Neural crest cell (in vitro differentiated cells): ENCODE results near the gene UACA. TPM values are rescaled to one million over a fixed set of nuclear protein-coding genes. Genes with fewer than 3 reads are reported as not detected.

Source experiments
- DNase-seq: peaks from one replicate; pipeline ENCODE4 v3.0.0; 2021; ENCODE audit warnings: low read depth, mixed read lengths, low spot score
- H3K27ac Mint-ChIP-seq: one replicate; pipeline ENCODE4 v1.8.0; 2021; ENCODE audit warnings: mild to moderate bottlenecking, mixed read lengths; ENCODE audit not compliant: unreplicated experiment
- H3K27me3 Mint-ChIP-seq: 2 replicates; pipeline ENCODE4 v1.8.0; 2021; ENCODE audit warnings: low read depth, mild to moderate bottlenecking, mixed read lengths
- H3K36me3 Mint-ChIP-seq: 2 replicates; pipeline ENCODE4 v1.8.0; 2021; ENCODE audit warnings: low read depth, mild to moderate bottlenecking, mixed read lengths
- H3K4me1 Mint-ChIP-seq: 2 replicates; pipeline ENCODE4 v1.8.0; 2021; ENCODE audit warnings: mixed read lengths
- H3K4me3 Mint-ChIP-seq: one replicate; pipeline ENCODE4 v1.8.0; 2021; ENCODE audit warnings: mild to moderate bottlenecking, mixed read lengths
- H3K9me3 Mint-ChIP-seq: 2 replicates; pipeline ENCODE4 v1.8.0; 2021; ENCODE audit warnings: mixed read lengths
- CTCF ChIP-seq: fragments of 200-600 bp; sonication (generic); conservative IDR thresholded peaks from 2 replicates; pipeline ENCODE4 v1.5.0; 2021; ENCODE audit warnings: antibody characterized with exemption, mild to moderate bottlenecking
- total RNA-seq: library from RNA; stranded (reverse); gene quantifications from 2 replicates; pipeline ENCODE4 v1.2.1, GENCODE V29; 2021

UACA gene
- total RNA-seq, 1 donor from 2014 or later: 36.8 TPM

GRCh38 chr15:70789213-70789612, 25.9 kb upstream of the UACA start:
- no peaks in the 10 kb centered on the region for H3K36me3 Mint-ChIP-seq
- no peaks in the 10 kb centered on the region for H3K4me1 Mint-ChIP-seq
- peaks cover 3% of the 10 kb centered on the region for H3K27me3 Mint-ChIP-seq
- DNase-seq: no peak
- no peak overlapping the region for H3K27ac Mint-ChIP-seq
- no peak for TF ChIP-seq CTCF
- H3K9me3 Mint-ChIP-seq: no peaks in the 10 kb centered on the region
- H3K4me3 Mint-ChIP-seq: no peak overlapping the region

DNA sequence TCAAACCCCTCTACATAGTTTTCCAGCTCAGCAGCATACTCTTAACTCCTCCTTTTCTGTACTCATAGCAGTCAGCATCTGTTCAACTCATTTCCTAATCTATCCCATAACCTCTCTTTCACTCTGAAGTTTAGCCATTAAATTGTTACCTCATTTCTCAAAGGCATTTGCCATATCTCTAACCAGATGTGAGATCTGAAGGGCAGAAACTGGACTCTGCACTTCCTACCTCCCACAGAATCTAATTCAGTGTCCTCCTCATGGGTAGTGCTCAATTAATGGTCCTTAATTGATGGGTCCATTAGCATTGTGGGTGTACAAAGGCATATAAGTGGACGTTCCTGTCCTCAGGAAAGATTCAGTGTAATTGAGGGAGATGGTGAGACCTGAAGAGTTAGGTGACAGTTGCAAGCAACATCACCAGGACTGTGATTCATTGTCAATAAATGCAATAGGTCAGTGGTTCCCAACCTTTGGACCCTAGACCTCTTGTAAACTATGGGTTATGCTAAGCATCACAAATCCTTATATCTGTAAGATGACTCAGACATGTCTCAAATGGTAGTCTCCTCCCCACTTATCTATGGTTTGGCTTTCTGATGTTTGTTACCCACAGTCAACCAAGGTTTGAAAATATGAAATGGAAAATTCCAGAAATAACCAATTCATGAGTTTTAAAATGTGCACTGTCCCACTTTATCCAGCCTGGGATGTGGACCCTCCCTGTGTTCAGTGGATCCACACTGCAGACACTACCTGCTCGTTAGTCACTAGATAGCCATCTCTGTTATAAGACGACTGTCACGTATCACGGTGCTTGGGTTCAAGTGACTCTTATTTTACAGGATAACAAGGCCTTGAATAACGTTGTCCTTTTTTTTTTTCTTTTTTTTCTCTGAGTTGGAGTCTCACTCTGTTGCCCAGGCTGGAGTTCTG, 25.0 kb upstream of the UACA start:
- DNase-seq: no peak
- Mint-ChIP-seq H3K9me3 (no peaks in the 10 kb centered on the region), H3K4me1 (no peaks in the 10 kb centered on the region), H3K27ac (no peak overlapping the region), H3K4me3 (no peak overlapping the region), H3K36me3 (no peaks in the 10 kb centered on the region), H3K27me3 (peaks cover 11% of the 10 kb centered on the region)
- TF ChIP-seq CTCF: no peak

DNA sequence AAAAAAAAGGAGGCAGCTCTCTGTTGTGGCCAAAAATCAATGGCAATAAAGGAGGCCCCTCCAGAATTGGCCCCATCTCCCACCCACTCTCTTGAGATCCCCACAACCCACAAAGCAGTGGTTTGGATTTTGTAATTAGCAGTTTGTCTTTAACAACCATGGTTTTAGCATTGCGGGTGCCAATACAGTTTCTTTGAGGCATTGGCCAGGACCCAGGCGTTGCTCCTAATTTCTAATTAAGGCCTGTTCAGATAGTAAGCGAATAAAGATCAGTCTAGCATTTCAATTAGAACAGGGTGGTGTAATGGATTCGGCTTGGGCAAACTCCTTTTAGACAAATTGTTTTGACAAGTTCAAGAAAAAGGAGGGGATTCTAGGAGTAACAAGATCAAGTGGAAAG, 23.6 kb upstream of the UACA start:
- H3K4me1 Mint-ChIP-seq: no peaks in the 10 kb centered on the region
- DNase-seq: no peak
- H3K27me3 Mint-ChIP-seq: peaks cover 11% of the 10 kb centered on the region
- H3K9me3 Mint-ChIP-seq: no peaks in the 10 kb centered on the region
- H3K36me3 Mint-ChIP-seq: no peaks in the 10 kb centered on the region
- no peak for TF ChIP-seq CTCF
- no peak overlapping the region for H3K4me3 Mint-ChIP-seq
- no peak overlapping the region for H3K27ac Mint-ChIP-seq

DNA sequence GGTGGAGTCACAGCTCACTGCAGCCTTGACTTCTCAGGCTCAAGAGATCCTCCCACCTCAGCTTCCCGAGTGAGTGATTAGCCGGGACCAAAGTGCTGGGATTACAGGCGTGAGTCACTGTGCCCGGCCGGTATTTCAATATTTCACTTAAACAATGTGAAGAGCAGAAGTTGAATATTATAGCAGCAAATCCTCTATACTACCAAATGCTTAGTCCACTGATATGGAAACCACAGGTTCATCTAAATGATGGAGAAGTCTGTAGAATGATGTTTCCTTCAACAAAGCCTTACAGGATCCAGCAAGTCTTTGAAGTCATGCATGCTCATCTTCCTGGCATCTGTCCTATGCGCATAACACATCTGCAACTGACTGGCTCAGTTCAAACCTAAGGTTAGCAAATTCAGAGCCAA, 20.3 kb upstream of the UACA start:
- Mint-ChIP-seq H3K4me3 (no peak overlapping the region), H3K36me3 (no peaks in the 10 kb centered on the region), H3K4me1 (no peaks in the 10 kb centered on the region), H3K27ac (no peak overlapping the region), H3K9me3 (no peaks in the 10 kb centered on the region), H3K27me3 (peaks cover 11% of the 10 kb centered on the region)
- TF ChIP-seq CTCF: no peak
- no peak for DNase-seq

DNA sequence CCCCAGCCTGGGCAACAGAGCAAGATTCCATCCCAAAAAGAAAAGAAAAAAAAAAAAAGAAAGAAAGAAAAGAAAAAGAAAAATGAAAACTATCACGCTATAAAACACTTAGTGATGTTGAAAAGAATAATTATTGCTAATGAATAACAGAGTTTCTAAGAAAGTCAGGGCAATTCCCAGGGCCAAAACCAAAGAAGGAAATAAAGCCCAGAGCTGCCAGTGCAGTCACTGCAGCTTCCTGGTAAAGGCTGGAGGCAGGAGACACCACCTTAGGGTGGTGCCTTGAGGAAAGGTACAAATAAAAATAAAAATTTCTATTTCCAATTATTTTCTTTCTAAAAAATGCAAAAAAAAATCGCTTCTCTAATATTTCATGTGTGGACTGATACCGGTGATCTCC, 19.7 kb upstream of the UACA start:
- Mint-ChIP-seq H3K27me3 (peaks cover 11% of the 10 kb centered on the region), H3K36me3 (no peaks in the 10 kb centered on the region), H3K4me1 (no peaks in the 10 kb centered on the region), H3K9me3 (no peaks in the 10 kb centered on the region), H3K4me3 (no peak overlapping the region), H3K27ac (no peak overlapping the region)
- no peak for DNase-seq
- TF ChIP-seq CTCF: no peak
